HCT116 (cell line): ENCODE measurements around the gene HELT. TPM values are rescaled to one million over a fixed set of nuclear protein-coding genes. Genes with fewer than 3 reads are reported as not detected.

Source experiments
- ATAC-seq: fragments of 200-7000 bp; cut with Tn5 transposase; 2 replicates; pipeline ENCODE4 v1.9.1; 2020; ENCODE audit warnings: mild to moderate bottlenecking, moderate library complexity
- BruUV-seq: library from RNA; stranded (reverse); fragments of 400-500 nt; replicated peaks from 2 replicates; lab custom pipeline; 2021; lab: Mats Ljungman, UMichigan
- CTCF ChIA-PET: fragments of 300-600 bp; sonication (Branson Sonifier 250); formaldehyde crosslinking; loops from one replicate; lab custom pipeline; 2021; ENCODE audit warnings: antibody characterized with exemption; lab: Charles Lee
- POLR2A ChIA-PET: fragments of 300-600, 350-600 bp; sonication (Branson Sonifier 250); formaldehyde crosslinking; loops from one replicate; lab custom pipeline; 2021; ENCODE audit warnings: antibody characterized with exemption; lab: Charles Lee
- RAD21 ChIA-PET, 2 experiments: fragments of 300-600 bp; sonication (Branson Sonifier 250); formaldehyde crosslinking; loops; one replicate each; lab custom pipeline; 2023; ENCODE audit warnings: low total read pairs in 2 of 2; ENCODE audit not compliant: uncharacterized antibody in 2 of 2, unreplicated experiment in 2 of 2, low non-redundant PET in 1 of 2; lab: Charles Lee
- DNase-seq: peaks from one replicate; pipeline ENCODE4 v3.0.0-alpha.2; 2010; ENCODE audit warnings: low read depth, low spot score
- H2AFZ ChIP-seq: fragments of 200-600 bp; shearing (Covaris generic), sonication (generic); 2 replicates; pipeline ENCODE4 v1.6.1; 2017; ENCODE audit warnings: low read depth, mixed run types, mixed read lengths, antibody characterized with exemption, low read length; ENCODE audit not compliant: poor library complexity, severe bottlenecking
- H3K27ac ChIP-seq: 2 replicates; pipeline ENCODE4 v1.5.1; 2012; ENCODE audit warnings: low read depth, low read length
- H3K27me3 ChIP-seq: fragments of 200-600 bp; sonication (generic); 2 replicates; pipeline ENCODE4 v1.6.1; 2016; ENCODE audit warnings: mixed run types, low read length, mixed read lengths; ENCODE audit not compliant: insufficient read depth
- H3K36me3 ChIP-seq, 2 experiments: fragments of 200-500 bp in 1 of 2; fragments of 200-600 bp in 1 of 2; sonication (Bioruptor generic) in 1 of 2; sonication (generic) in 1 of 2; 2 replicates each; pipeline versions ENCODE4 v1.5.1 to v1.6.1; 2014 to 2016; ENCODE audit warnings: low read length in 2 of 2, inconsistent platforms in 1 of 2, mixed read lengths in 1 of 2, mixed run types in 1 of 2; ENCODE audit not compliant: insufficient read depth in 2 of 2, control insufficient read depth in 1 of 2
- H3K4me1 ChIP-seq, 2 experiments: fragments of 200-600 bp in 1 of 2; sonication (generic) in 1 of 2; 2 replicates each; pipeline versions ENCODE4 v1.5.1 to v1.6.1; 2012 to 2017; ENCODE audit warnings: low read length in 2 of 2, inconsistent platforms in 1 of 2, mild to moderate bottlenecking in 1 of 2, mixed read lengths in 1 of 2, mixed run types in 1 of 2, moderate library complexity in 1 of 2; ENCODE audit not compliant: insufficient read depth in 2 of 2, control insufficient read depth in 1 of 2
- H3K4me2 ChIP-seq: fragments of 200-600 bp; sonication (generic); 2 replicates; pipeline ENCODE4 v1.6.1; 2017; ENCODE audit warnings: mixed run types, low read length, mixed read lengths
- H3K4me3 ChIP-seq, 2 experiments: fragments of 200-600 bp in 1 of 2; sonication (generic) in 1 of 2; replicated peaks in 1 of 2; 2 replicates each; pipeline ENCODE4 v1.5.1; 2011 to 2016; ENCODE audit warnings: low read length in 2 of 2, control low read depth in 1 of 2, low read depth in 1 of 2, mild to moderate bottlenecking in 1 of 2, mixed read lengths in 1 of 2, mixed run types in 1 of 2
- H3K79me2 ChIP-seq: fragments of 200-600 bp; sonication (generic); 2 replicates; pipeline ENCODE4 v1.6.1; 2017; ENCODE audit warnings: mild to moderate bottlenecking, mixed run types, low read length, moderate library complexity, mixed read lengths; ENCODE audit not compliant: insufficient read depth
- H3K9ac ChIP-seq: fragments of 200-600 bp; sonication (generic); 2 replicates; pipeline ENCODE4 v1.6.1; 2016; ENCODE audit warnings: low read length, mixed read lengths
- H3K9me2 ChIP-seq: fragments of 200-600 bp; sonication (generic), shearing (Covaris generic); 2 replicates; pipeline ENCODE4 v1.6.1; 2017; ENCODE audit warnings: mixed run types, mild to moderate bottlenecking, moderate library complexity; ENCODE audit not compliant: insufficient read depth
- H3K9me3 ChIP-seq, 2 experiments: fragments of 200-500 bp in 1 of 2; fragments of 200-600 bp in 1 of 2; sonication (Bioruptor generic) in 1 of 2; sonication (generic) in 1 of 2; 2 replicates each; pipeline ENCODE4 v1.6.1; 2014 to 2017; ENCODE audit warnings: low read length in 2 of 2, mixed read lengths in 2 of 2, inconsistent platforms in 1 of 2, low read depth in 1 of 2, mild to moderate bottlenecking in 1 of 2, mixed run types in 1 of 2, moderate library complexity in 1 of 2; ENCODE audit not compliant: control insufficient read depth in 1 of 2, insufficient read depth in 1 of 2
- H4K20me1 ChIP-seq: fragments of 200-600 bp; sonication (generic), shearing (Covaris generic); 2 replicates; pipeline ENCODE4 v1.6.1; 2017; ENCODE audit warnings: mixed run types, mild to moderate bottlenecking, moderate library complexity; ENCODE audit not compliant: insufficient read depth
- ATF3 ChIP-seq: IDR thresholded peaks from 2 replicates; pipeline ENCODE4 v1.6.1; 2012
- CBX3 ChIP-seq: IDR thresholded peaks from 2 replicates; pipeline ENCODE4 v1.6.1; 2012; ENCODE audit warnings: low read depth
- CEBPB ChIP-seq: IDR thresholded peaks from 2 replicates; pipeline ENCODE4 v1.6.1; 2012; ENCODE audit warnings: low read depth
- CTCF ChIP-seq, 3 experiments: fragments of 200-600 bp in 1 of 3; sonication (generic) in 1 of 3; IDR thresholded peaks in 2 of 3; conservative IDR thresholded peaks in 1 of 3; 2 replicates each; pipeline ENCODE4 v1.5.1; 2012 to 2017; ENCODE audit warnings: low read depth in 2 of 3, low read length in 2 of 3, antibody characterized with exemption in 1 of 3, borderline replicate concordance in 1 of 3, control low read depth in 1 of 3, mild to moderate bottlenecking in 1 of 3, mixed read lengths in 1 of 3, mixed run types in 1 of 3, moderate library complexity in 1 of 3; ENCODE audit not compliant: insufficient read depth in 1 of 3
- ELF1 ChIP-seq: IDR thresholded peaks from 2 replicates; pipeline ENCODE4 v1.6.1; 2012; ENCODE audit warnings: low read depth, borderline replicate concordance
- EZH2 ChIP-seq: fragments of 200-600 bp; sonication (generic); IDR thresholded peaks from 2 replicates; pipeline ENCODE4 v1.6.1; 2017; ENCODE audit warnings: antibody characterized with exemption, mixed run types
- EZH2phosphoT487 ChIP-seq: fragments of 200-600 bp; IDR thresholded peaks from 2 replicates; pipeline ENCODE4 v1.6.1; 2018; ENCODE audit warnings: antibody characterized with exemption, borderline replicate concordance
- FOSL1 ChIP-seq: IDR thresholded peaks from 2 replicates; pipeline ENCODE4 v1.6.1; 2012; ENCODE audit warnings: low read depth
- JUND ChIP-seq: IDR thresholded peaks from 2 replicates; pipeline ENCODE4 v1.6.1; 2012
- MAX ChIP-seq: IDR thresholded peaks from 2 replicates; pipeline ENCODE4 v1.6.1; 2012
- POLR2A ChIP-seq: IDR thresholded peaks from 2 replicates; pipeline ENCODE4 v1.7.0; 2011; ENCODE audit warnings: borderline replicate concordance; ENCODE audit not compliant: insufficient read depth, insufficient read length; ENCODE audit errors: extremely low read depth
- RAD21 ChIP-seq: IDR thresholded peaks from 2 replicates; pipeline ENCODE4 v1.6.1; 2012; ENCODE audit warnings: low read depth, mild to moderate bottlenecking
- REST ChIP-seq: IDR thresholded peaks from 2 replicates; pipeline ENCODE4 v1.6.1; 2012; ENCODE audit warnings: low read depth
- SRF ChIP-seq: IDR thresholded peaks from 2 replicates; pipeline ENCODE4 v1.6.1; 2012; ENCODE audit warnings: low read depth
- TCF7L2 ChIP-seq: IDR thresholded peaks from 2 replicates; pipeline ENCODE4 v1.7.0; 2011; ENCODE audit warnings: borderline replicate concordance, inconsistent platforms; ENCODE audit not compliant: insufficient read depth, insufficient read length; ENCODE audit errors: extremely low read depth
- ZFX ChIP-seq: fragments of 450-650 bp; IDR thresholded peaks from 2 replicates; pipeline ENCODE4 v1.6.1; 2017
- ZNF274 ChIP-seq: fragments of 200-500 bp; sonication (Bioruptor generic); IDR thresholded peaks from 2 replicates; pipeline ENCODE4 v1.6.1; 2014; ENCODE audit warnings: mild to moderate bottlenecking, low read depth, low read length, inconsistent platforms
- intact Hi-C: fragments of 100-400 bp; cut with micrococcal nuclease; formaldehyde crosslinking; loops from 2 replicates; pipeline ENCODE4 v1.10.0; 2022
- total RNA-seq: library from RNA; stranded (reverse); gene quantifications from one replicate; pipeline ENCODE4 v1.2.1, GENCODE V29; 2021; ENCODE audit not compliant: unreplicated experiment

HELT gene
- total RNA-seq, 1 experiment from 2014 or later = not detected

- intact Hi-C loops = no loop called here
- no peaks in the 10 kb centered on the region for H3K4me1 ChIP-seq
- DNase-seq = no peak
- H3K9me2 ChIP-seq = no peaks in the 10 kb centered on the region
- H3K27ac ChIP-seq = no peak overlapping the region
- no peak for ATAC-seq
- no peaks in the 10 kb centered on the region for H3K36me3 ChIP-seq
- ChIA-PET RAD21 (no interaction called here), CTCF (no interaction called here)
- no peak overlapping the region for H3K4me2 ChIP-seq
- no peak overlapping the region for H3K9ac ChIP-seq
- TF ChIP-seq CTCF (IDR thresholded peaks at IDR 0.05 in 2 of 3, conservative IDR thresholded peaks at IDR 0.05 in 1 of 3; ENCODE audit: borderline replicate concordance in 1 of 3, insufficient read depth in 1 of 3, low read depth in 2 of 3, low read length in 2 of 3) (no peak), TCF7L2 (no peak), SRF (no peak), POLR2A (no peak), CBX3 (no peak)
- TF ChIP-seq, all 23 proteins: peak for 0
- POLR2A ChIA-PET = no interaction called here
- no peak overlapping the region for H3K4me3 ChIP-seq
- BruUV-seq = no TSS peak
- no peak overlapping the region for H2AFZ ChIP-seq
- H3K27me3 ChIP-seq = no peaks in the 10 kb centered on the region; the same call in 1 of the 2 replicates
- H4K20me1 ChIP-seq = no peaks in the 10 kb centered on the region
- no peaks in the 10 kb centered on the region for H3K9me3 ChIP-seq
- no peaks in the 10 kb centered on the region for H3K79me2 ChIP-seq
Measured at GRCh38 chr4:185033950-185034349, 15.7 kb downstream of the HELT start.

GRCh38 chr4:185035284-185035683 is 17.0 kb downstream of the HELT start:
- Histone ChIP-seq H3K4me1 (peaks cover 0 to 7% of the 10 kb centered on the region in 2 experiments; a peak in 1 of 4 replicates), H4K20me1 (no peaks in the 10 kb centered on the region), H3K9ac (no peak overlapping the region), H3K4me2 (no peak overlapping the region), H3K36me3 (no peaks in the 10 kb centered on the region), H3K27me3 (no peaks in the 10 kb centered on the region), H3K9me2 (no peaks in the 10 kb centered on the region), H2AFZ (no peak overlapping the region), H3K27ac (no peak overlapping the region), H3K79me2 (no peaks in the 10 kb centered on the region), H3K9me3 (no peaks in the 10 kb centered on the region), H3K4me3 (no peak overlapping the region)
- ChIA-PET CTCF (no interaction called here), POLR2A (no interaction called here), RAD21 (no interaction called here)
- ATAC-seq (no peak), DNase-seq (no peak)
- TF ChIP-seq ZNF274 = no peak
- TF ChIP-seq CBX3 = no peak
- no peak for TF ChIP-seq FOSL1
- no peak for TF ChIP-seq TCF7L2
- no peak for TF ChIP-seq RAD21
- TF ChIP-seq ELF1 = no peak
- no peak for TF ChIP-seq EZH2phosphoT487
- no peak for TF ChIP-seq CEBPB
- no peak for TF ChIP-seq ATF3
- no peak for TF ChIP-seq JUND
- TF ChIP-seq EZH2 = no peak
- TF ChIP-seq REST = no peak
- TF ChIP-seq SRF = no peak
- TF ChIP-seq ZFX = no peak
- TF ChIP-seq MAX = no peak
- intact Hi-C loops = no loop called here
- no TSS peak for BruUV-seq
